HG02852 (cell line): ENCODE measurements around the gene CALHM6.

ENCODE experiments used
- ATAC-seq: cut with Tn5 transposase; IDR thresholded peaks from one replicate; pipeline ENCODE4 v1.9.1; 2021; ENCODE audit warnings: mild to moderate bottlenecking, moderate library complexity; ENCODE audit not compliant: unreplicated experiment

CALHM6 gene

DNA sequence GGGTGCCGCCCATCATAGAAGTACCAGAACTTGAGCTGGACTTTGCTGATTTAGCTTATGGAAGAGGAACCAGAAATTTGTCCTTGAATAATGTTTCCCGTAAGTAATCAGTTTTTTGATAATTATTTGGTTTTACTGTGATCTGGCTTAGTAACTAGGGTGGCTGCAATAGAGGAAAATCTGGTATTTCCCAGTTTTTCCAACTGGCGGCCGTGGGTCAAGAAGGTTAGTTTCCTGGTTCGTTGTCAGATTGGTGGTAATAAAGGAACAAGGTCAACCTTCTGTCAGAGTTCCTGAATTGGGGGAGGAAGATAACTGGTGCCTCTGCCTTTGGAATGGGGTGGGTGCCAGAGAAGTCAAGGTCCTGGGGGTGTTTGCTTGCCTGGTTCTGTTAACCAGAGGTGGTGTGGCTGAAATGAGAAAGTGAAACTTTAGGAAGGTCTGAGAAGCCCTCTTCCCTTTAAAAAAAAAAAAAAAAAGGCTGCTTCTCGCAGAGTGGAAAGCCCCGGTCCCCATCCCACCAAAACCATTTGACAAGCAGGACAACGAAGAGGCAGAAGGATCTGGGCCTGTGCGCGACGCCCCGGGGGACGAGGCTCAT, at the start of gene CALHM6:
Gene CALHM6, plus strand, starts transcription at position 45 of the 601 bp plus-strand sequence. Its CDS starts 555 bp downstream, at position 600.
- ATAC-seq, result peak; percentile 2

- ATAC-seq, result no peak
Measured at GRCh38 chr6:116412270-116412669, 48.9 kb upstream of the CALHM6 start.

GRCh38 chr6:116413357-116413756, 47.8 kb upstream of the CALHM6 start:
- no peak for ATAC-seq

GRCh38 chr6:116417661-116418060, 43.5 kb upstream of the CALHM6 start:
- no peak for ATAC-seq

- no peak for ATAC-seq
Measured at GRCh38 chr6:116419069-116419786, 41.9 kb upstream of the CALHM6 start.

DNA sequence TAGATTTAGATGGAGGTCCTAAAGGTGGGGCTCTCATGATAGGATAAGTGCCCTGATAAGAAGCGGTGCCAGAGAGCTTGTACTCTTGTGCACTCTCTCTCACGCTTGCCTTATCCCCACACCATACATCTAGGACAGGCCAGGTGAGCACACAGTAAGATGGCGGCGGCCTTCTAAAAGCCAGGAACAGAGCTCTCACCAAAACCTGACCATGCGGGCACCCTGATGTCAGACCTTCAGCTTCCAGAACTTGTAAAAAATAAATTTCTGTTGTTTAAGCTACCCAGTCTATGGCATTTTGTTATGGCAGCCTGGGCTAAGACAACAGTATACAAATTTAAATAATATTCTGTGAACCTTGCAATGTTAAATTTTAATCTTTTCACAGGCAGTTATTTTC, 40.8 kb upstream of the CALHM6 start:
- ATAC-seq, result no peak

DNA sequence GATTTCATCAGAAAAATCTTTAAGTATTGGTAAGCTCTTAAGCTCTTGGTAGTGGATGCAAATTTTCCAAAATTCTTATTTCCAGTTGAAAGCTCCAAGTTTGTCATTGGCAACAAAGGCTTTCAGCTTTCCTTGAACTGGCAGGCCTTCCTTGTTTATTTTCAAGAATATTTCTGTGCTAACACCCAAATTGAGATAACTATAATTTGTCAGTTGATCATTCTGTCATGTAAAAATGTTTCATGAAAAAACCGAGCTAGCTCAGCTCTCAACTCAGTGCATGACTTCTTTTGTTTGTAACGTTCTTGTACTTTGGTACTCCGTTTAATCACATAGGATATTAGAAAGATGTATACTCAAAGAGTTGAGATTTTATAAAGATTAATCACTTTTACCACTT, 38.9 kb upstream of the CALHM6 start:
- ATAC-seq, result no peak

DNA sequence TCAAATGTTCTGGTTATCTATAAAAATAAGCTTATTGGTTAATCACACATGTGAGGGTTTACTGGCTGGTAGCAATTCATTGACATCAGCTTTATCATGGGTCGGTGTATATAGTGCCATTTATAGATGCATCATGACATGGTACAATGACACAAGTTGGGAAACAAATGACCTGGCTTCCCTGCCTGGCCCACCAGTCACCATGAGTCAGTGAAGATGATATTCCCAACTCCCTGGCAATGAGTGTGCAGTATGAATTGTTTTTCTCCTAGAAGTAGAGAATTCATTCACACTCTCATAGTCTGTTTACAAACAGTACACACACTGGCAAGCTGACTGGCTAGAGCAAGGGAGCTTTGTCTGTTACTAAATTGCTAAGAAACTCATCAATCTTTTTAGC, 37.2 kb upstream of the CALHM6 start:
- no peak for ATAC-seq

DNA sequence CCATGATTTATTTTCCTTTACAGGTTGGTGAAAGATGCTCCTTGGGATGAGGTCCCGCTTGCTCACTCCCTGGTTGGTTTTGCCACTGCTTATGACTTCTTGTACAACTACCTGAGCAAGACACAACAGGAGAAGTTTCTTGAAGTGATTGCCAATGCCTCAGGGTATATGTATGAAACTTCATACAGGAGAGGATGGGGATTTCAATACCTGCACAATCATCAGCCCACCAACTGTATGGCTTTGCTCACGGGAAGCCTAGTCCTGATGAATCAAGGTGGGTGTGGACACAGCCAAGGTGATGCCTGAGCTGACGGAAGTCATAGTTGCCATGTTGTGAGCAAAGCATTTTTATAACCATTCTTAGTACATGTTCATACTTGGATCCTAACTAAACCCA, 34.6 kb upstream of the CALHM6 start:
- ATAC-seq, result no peak

DNA sequence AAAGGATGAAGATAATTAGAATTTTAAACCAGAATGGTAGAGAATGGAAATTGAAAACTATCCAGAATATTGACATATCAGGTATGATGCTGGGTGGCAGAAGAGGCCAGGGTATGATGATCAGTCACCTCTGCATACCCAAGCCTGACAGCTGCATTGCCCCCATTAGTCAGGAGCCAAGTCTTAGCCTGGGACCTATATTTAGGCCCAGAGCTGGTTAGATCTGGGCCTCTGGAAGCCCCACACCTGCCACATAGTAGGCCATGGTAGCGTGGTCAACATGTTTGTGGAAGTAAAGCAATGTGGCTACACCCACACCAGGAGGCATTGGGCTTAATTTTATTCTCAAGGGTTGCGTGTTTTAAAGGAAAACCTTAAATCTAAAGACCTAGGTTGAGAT, 32.1 kb upstream of the CALHM6 start:
- ATAC-seq, result no peak

DNA sequence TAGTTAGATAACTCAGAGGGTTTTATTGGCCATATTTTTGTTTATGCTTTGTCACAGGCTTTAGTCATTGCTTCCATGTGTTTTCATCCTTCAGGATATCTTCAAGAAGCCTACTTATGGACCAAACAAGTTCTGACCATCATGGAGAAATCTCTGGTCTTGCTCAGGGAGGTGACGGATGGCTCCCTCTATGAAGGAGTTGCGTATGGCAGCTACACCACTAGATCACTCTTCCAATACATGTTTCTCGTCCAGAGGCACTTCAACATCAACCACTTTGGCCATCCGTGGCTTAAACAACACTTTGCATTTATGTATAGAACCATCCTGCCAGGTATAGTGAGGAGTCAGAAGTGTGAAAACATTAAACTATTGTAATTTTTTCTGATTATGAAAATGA, 30.3 kb upstream of the CALHM6 start:
- ATAC-seq, result no peak

DNA sequence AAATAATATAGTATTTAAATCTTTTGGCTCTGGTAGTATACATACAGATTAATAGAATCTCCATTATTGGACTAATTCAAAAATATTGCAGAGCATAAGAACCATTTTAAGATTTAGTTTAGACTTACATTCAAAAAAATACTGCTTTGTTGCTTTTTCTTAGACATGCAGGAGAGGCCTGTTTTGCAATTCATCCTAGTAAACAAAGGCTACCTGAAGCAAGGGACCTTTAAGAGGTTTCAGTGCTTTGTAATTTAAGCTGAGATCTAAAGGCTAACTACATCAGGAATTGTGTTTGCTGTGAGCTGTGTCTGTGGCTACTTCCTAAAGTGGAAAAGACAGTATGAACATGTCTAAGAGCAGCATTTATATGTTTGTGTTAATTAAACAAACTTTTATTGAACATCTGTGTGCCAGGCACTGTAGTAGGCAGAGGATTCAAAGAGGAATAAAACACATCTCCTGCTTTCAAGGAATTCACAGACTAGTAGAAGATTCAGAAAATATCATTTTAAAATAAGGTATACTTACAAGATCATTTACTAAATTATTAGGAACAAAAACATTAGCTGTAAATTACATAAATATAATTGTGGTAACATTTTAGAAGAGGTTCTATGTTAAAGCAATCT, 29.1 kb upstream of the CALHM6 start:
- no peak for ATAC-seq

DNA sequence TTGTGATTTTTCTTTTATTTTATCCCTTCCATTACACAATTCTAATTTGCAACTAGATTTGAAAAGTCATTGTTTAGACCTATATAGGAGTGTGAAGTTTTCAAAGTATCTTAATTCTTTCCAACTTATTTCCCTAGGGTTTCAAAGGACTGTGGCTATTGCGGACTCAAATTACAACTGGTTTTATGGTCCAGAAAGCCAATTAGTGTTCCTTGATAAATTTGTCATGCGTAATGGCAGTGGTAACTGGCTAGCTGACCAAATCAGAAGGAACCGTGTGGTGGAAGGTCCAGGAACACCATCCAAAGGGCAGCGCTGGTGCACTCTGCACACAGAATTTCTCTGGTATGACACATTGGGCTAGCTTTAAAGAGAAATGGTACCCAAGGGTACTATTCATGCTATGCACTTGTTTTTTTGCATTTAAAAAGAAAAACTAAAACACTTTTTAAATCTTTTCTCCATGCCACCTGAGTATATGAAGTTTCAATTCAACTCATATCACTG, 27.9 kb upstream of the CALHM6 start:
- ATAC-seq, result no peak

GRCh38 chr6:116434056-116434725, 27.0 kb upstream of the CALHM6 start:
- no peak for ATAC-seq

DNA sequence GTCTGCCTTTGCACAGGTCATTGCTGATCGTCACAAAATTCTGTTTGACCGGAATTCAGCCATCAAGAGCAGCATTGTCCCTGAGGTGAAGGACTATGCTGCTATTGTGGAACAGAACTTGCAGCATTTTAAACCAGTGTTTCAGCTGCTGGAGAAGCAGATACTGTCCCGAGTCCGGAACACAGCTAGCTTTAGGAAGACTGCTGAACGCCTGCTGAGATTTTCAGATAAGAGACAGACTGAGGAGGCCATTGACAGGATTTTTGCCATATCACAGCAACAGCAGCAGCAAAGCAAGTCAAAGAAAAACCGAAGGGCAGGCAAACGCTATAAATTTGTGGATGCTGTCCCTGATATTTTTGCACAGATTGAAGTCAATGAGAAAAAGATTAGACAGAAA, 24.6 kb upstream of the CALHM6 start:
- no peak for ATAC-seq

GRCh38 chr6:116437656-116438055, 23.5 kb upstream of the CALHM6 start:
- no peak for ATAC-seq

- ATAC-seq, result no peak
Measured at GRCh38 chr6:116438590-116439448, 22.4 kb upstream of the CALHM6 start.

DNA sequence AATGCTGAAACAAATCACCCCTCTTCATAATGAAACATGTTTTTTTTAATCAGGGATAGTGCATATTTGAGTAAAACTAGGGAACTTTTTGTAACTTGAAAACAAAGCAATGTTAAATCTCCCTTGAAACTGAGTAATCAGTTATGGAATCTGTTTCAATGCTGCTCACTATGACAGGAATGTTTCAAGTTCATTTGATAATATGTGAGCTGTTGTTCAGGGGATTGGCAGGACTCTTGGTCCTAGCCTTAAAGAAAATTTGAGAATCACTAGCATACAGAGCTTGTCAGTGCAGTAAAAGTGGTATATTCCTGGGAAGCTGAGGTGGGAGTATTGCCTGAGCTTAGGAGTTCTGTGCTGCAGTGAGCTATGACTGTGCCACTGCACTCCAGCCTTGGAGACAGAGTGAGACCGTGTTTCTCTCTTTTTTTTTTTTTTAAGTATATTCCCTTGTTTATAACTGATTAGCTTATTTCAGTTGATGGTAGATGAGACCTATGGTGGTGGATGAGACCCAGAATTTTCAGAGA, 21.6 kb upstream of the CALHM6 start:
- ATAC-seq, result no peak

DNA sequence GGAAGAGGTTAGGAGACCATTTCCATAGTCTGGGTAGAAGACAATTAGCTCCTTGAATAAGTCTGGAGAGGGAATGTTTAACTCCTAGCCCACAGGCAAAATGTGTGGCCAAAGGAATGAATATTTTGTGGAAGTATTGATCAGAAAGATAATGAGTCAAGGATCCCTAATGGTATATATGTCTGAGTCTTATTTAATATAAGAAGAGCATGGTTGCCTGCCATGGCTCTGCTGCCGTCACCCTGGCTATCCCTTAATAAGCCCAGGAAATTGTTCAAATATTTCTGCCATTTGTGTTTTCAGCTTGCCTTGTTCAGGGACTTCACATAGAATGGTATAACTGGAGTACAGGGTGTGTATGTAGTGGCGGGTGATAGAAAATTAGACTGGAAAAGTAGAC, 18.1 kb upstream of the CALHM6 start:
- ATAC-seq, result no peak

DNA sequence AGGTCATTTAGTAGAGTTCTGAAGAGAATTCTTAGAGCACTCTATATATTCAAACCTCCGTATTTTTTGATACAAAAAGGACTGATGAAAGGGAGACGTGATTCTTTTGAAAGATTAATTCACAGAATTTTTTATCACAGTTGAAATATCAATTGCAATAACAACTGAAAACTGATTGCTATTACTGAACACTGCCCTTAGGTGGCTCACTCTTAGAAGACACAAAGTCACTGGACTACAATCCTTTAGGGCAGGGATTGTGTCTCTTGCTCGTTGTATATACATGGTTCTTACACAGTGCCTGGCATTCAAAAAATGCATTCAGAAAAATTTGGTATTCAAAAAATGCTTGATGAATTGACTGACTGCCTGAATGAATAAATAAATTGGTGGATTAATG, 17.1 kb upstream of the CALHM6 start:
- peak; percentile 49 for ATAC-seq
